HepG2 (cell line): Measurements from ENCODE around the gene PSEN1. TPM values are rescaled to one million over a fixed set of nuclear protein-coding genes. Genes with fewer than 3 reads are reported as not detected.

Experiments used
- ATAC-seq: fragments of 200-7000 bp; cut with Tn5 transposase; 3 replicates; pipeline ENCODE4 v1.9.1; 2020; ENCODE audit warnings: mild to moderate bottlenecking, moderate library complexity
- BruUV-seq: library from RNA; stranded (reverse); fragments of 400-500 nt; replicated peaks from 2 replicates; lab custom pipeline; 2021; lab: Mats Ljungman, UMichigan
- CTCF ChIA-PET: fragments of 300-600 bp; formaldehyde crosslinking; extraction: SDS; loops from one replicate; lab custom pipeline; 2021; ENCODE audit warnings: low total read pairs, inconsistent platforms, low intra/inter-chr PET ratio; lab: Yijun Ruan, JAX
- POLR2A ChIA-PET: fragments of 350-600 bp; sonication (Branson Sonifier 250); formaldehyde crosslinking; loops from one replicate; lab custom pipeline; 2020; ENCODE audit warnings: antibody characterized with exemption, inconsistent platforms; lab: Yijun Ruan, JAX
- DNase-seq: peaks from one replicate; pipeline ENCODE4 v3.0.0-alpha.2; 2015; ENCODE audit warnings: low spot score
- FAIRE-seq: peaks from 3 replicates; lab custom pipeline; 2011; peaks lifted over from hg19 to GRCh38; lab: Jason Lieb, UNC
- H2AFZ ChIP-seq: one replicate; pipeline ENCODE4 v1.6.1; 2011; ENCODE audit warnings: low read length, inconsistent platforms
- H3K27ac ChIP-seq: fragments of 300-600 bp; 3 replicates; pipeline ENCODE4 v1.8.0; 2011; ENCODE audit warnings: mixed run types, mild to moderate bottlenecking, mixed read lengths, low read length, inconsistent platforms; ENCODE audit not compliant: insufficient read depth; ENCODE audit errors: extremely low read length
- H3K27me3 ChIP-seq, 2 experiments: fragments of 200-600 bp in 1 of 2; 2 replicates in 1 of 2; 3 replicates in 1 of 2; pipeline versions ENCODE4 v1.6.0 to v1.8.0; 2011; ENCODE audit warnings: low read length in 2 of 2, mild to moderate bottlenecking in 2 of 2, moderate library complexity in 2 of 2, inconsistent platforms in 1 of 2; ENCODE audit not compliant: insufficient read depth in 2 of 2, control insufficient read depth in 1 of 2
- H3K36me3 ChIP-seq, 2 experiments: fragments of 200-600 bp in 1 of 2; replicated peaks in 1 of 2; 2 replicates in 1 of 2; 3 replicates in 1 of 2; pipeline versions ENCODE4 v1.5.1 to v1.8.0; 2011; ENCODE audit warnings: low read length in 2 of 2, inconsistent platforms in 1 of 2; ENCODE audit not compliant: insufficient read depth in 2 of 2, control insufficient read depth in 1 of 2
- H3K4me1 ChIP-seq: 2 replicates; pipeline ENCODE4 v1.5.1; 2012; ENCODE audit warnings: low read length, inconsistent platforms; ENCODE audit not compliant: insufficient read depth
- H3K4me2 ChIP-seq: 2 replicates; pipeline ENCODE4 v1.6.0; 2011; ENCODE audit warnings: low read depth, low read length, inconsistent platforms
- H3K4me3 ChIP-seq, 3 experiments: fragments of 200-600 bp in 1 of 3; sonication (generic), shearing (Covaris generic) in 1 of 3; replicated peaks in 1 of 3; 2 replicates each; pipeline ENCODE4 v1.5.1; 2011 to 2016; ENCODE audit warnings: low read length in 3 of 3, inconsistent platforms in 2 of 3, low read depth in 2 of 3, mild to moderate bottlenecking in 2 of 3, control low read depth in 1 of 3, mixed read lengths in 1 of 3; ENCODE audit not compliant: insufficient read depth in 1 of 3
- H3K79me2 ChIP-seq: one replicate; pipeline ENCODE4 v1.6.1; 2011; ENCODE audit warnings: low read length, inconsistent platforms; ENCODE audit not compliant: insufficient read depth
- H3K9ac ChIP-seq: 2 replicates; pipeline ENCODE4 v1.6.0; 2011; ENCODE audit warnings: mild to moderate bottlenecking, low read depth, low read length, inconsistent platforms; ENCODE audit not compliant: insufficient read depth
- H3K9me3 ChIP-seq: 2 replicates; pipeline ENCODE4 v1.5.1; 2012; ENCODE audit warnings: mild to moderate bottlenecking, low read length
- H4K20me1 ChIP-seq: 2 replicates; pipeline ENCODE4 v1.6.0; 2011; ENCODE audit warnings: inconsistent platforms, mild to moderate bottlenecking, low read length, moderate library complexity; ENCODE audit not compliant: insufficient read depth
- ARID5B ChIP-seq: IDR thresholded peaks from 2 replicates; pipeline ENCODE4 v1.4.0; 2020; ENCODE audit warnings: mild to moderate bottlenecking, missing genetic modification reagents
- KDM4B ChIP-seq: sonication (generic); formaldehyde crosslinking; IDR thresholded peaks from 2 replicates; pipeline ENCODE4 v1.4.0; 2020; ENCODE audit warnings: missing genetic modification reagents
- PRMT3 ChIP-seq: sonication (generic); formaldehyde crosslinking; IDR thresholded peaks from 2 replicates; pipeline ENCODE4 v1.8.1; 2022; ENCODE audit warnings: low read depth, mild to moderate bottlenecking, moderate library complexity, missing genetic modification reagents, borderline replicate concordance
- RBM22 ChIP-seq: fragments of 200-400 bp; formaldehyde crosslinking; optimal IDR thresholded peaks from 2 replicates; pipeline ENCODE3; 2017; ENCODE audit warnings: mild to moderate bottlenecking, low read length, moderate library complexity
- TBL1XR1 ChIP-seq: fragments of 150-350 bp; IDR thresholded peaks from 2 replicates; pipeline ENCODE4 v1.6.1; 2014; ENCODE audit warnings: borderline replicate concordance, low read length; ENCODE audit not compliant: partially characterized antibody
- WGBS: methylation state at CpG from one replicate; pipeline ENCODE4 v1.1.6; 2017; ENCODE audit warnings: low lambda C conversion rate; 5-methylcytosine and 5-hydroxymethylcytosine counted together
- in situ Hi-C: cut with HindIII; loops from 2 replicates; pipeline ENCODE4 v1.10.0; 2017; ENCODE audit warnings: low pct_unique_long_range_greater_than_20kb; ENCODE audit not compliant: extremely low pct_ligation_motif_present
- intact Hi-C: fragments of 100-400 bp; cut with micrococcal nuclease; formaldehyde crosslinking; loops from one replicate; pipeline ENCODE4 v1.10.0; 2022; ENCODE audit not compliant: unreplicated experiment
- polyA plus RNA-seq, 8 experiments: library from polyadenylated mRNA; depleted of rRNA in 3 of 8; stranded (reverse) in 7 of 8; unstranded in 1 of 8; fragments of >200 nt; fragmentation: Illumina TruSeq in 4 of 8; extraction: Trizol in 4 of 8; gene quantifications; 2 replicates each; pipeline versions ENCODE4 v1.2.1 to v1.2.3, GENCODE V29; 2011 to 2016; ENCODE audit warnings: low read depth in 4 of 8, missing spikeins in 1 of 8, mixed read lengths in 1 of 8; ENCODE audit not compliant: insufficient read depth in 1 of 8
- total RNA-seq, 5 experiments: library from RNA; depleted of rRNA; stranded (reverse); fragments of >200 nt; fragmentation: Illumina TruSeq; extraction: Trizol; gene quantifications; 2 replicates each; pipeline ENCODE4 v1.2.3, GENCODE V29; 2016; ENCODE audit warnings: low read depth in 1 of 5

PSEN1 gene
- total and polyA plus RNA-seq, 2 of the 13 experiments (the other 11 are each of a cell fraction or from before 2014, with no cell fraction given), result 12.5 to 26.6 TPM

GRCh38 chr14:73100334-73100733, 36.0 kb upstream of the PSEN1 start:
- ChIA-PET CTCF (no interaction called here), POLR2A (no interaction called here)
- no peak overlapping the region for H3K4me2 ChIP-seq
- H3K79me2 ChIP-seq, result peaks cover 4% of the 10 kb centered on the region
- WGBS, result 99% methylated on average over 4 of the region's 4 CpGs
- no peaks in the 10 kb centered on the region for H3K27me3 ChIP-seq
- intact Hi-C loops, result no loop called here
- H2AFZ ChIP-seq, result no peak overlapping the region
- DNase-seq (no peak), ATAC-seq (no peak), FAIRE-seq (no peak)
- in situ Hi-C loops, result no loop called here
- no peak overlapping the region for H3K4me3 ChIP-seq
- no peak overlapping the region for H3K9ac ChIP-seq
- no peak overlapping the region for H3K27ac ChIP-seq
- 0 out of 2 replicates have a peak, but pooled peaks cover 4% of the 10 kb centered on the region for H4K20me1 ChIP-seq
- H3K9me3 ChIP-seq, result no peaks in the 10 kb centered on the region
- peaks cover 14 to 83% of the 10 kb centered on the region in 2 experiments for H3K36me3 ChIP-seq
- BruUV-seq, result no TSS peak
- no peak for TF ChIP-seq PRMT3 (CRISPR knock-in tag)
- no peak for TF ChIP-seq ARID5B
- no peak for TF ChIP-seq KDM4B (CRISPR knock-in tag)
- no peak for TF ChIP-seq TBL1XR1
- peak; percentile 77 for TF ChIP-seq RBM22
- TF ChIP-seq, all 625 proteins: peak for 1
- no peaks in the 10 kb centered on the region for H3K4me1 ChIP-seq
